Mesenteric fat pad (tissue), 1 donor: ENCODE measurements around the gene PHF21B. TPM values are rescaled to one million over a fixed set of nuclear protein-coding genes. Genes with fewer than 3 reads are reported as not detected.
"Not testable (repeated sequence)": the region's sequence is repeated elsewhere in the genome, so short reads cannot be mapped to it uniquely, and the experiment has no call there.

Experiments
- DNase-seq: peaks from one replicate; pipeline ENCODE4 v3.0.0-alpha.2; 2020; ENCODE audit warnings: low spot score
- long read RNA-seq: library from polyadenylated mRNA; unstranded; transcript quantifications from one replicate; pipeline ENCODE4 v2.0.0, GENCODE V29; 2020
- total RNA-seq: library from RNA; stranded (reverse); fragmentation: NEBNext Ultra II Directional; extraction: Animal tissue kit (Norgen Biotek cat#: 25700); gene quantifications from one replicate; pipeline ENCODE4 v1.2.1, GENCODE V29; 2021
- donor health status: DM: yes; HTN: yes; CAD: no.

The PHF21B gene
- total RNA-seq, result not detected
- long read RNA-seq, result 0 reads

GRCh38 chr22:45009606-45010531 lies at the start of gene PHF21B:
Gene PHF21B (minus strand): TSS chr22:45010005. CDS start chr22:45009549, 456 bp downstream.
- no peak for DNase-seq

GRCh38 chr22:45059296-45059695 lies 49.5 kb upstream of the PHF21B start:
- DNase-seq, result no peak

GRCh38 chr22:45058622-45058912 lies 48.8 kb upstream of the PHF21B start:
- DNase-seq, result no peak

GRCh38 chr22:45055936-45056335 lies 46.1 kb upstream of the PHF21B start:
- no peak for DNase-seq

- no peak for DNase-seq
Observed at GRCh38 chr22:45053571-45053970, 43.8 kb upstream of the PHF21B start.

- no peak for DNase-seq
Observed at GRCh38 chr22:45053094-45053493, 43.3 kb upstream of the PHF21B start.

GRCh38 chr22:45052665-45053064 lies 42.9 kb upstream of the PHF21B start:
- DNase-seq, result not testable (repeated sequence)

- DNase-seq, result no peak
Observed at GRCh38 chr22:45051946-45052345, 42.1 kb upstream of the PHF21B start.

GRCh38 chr22:45051419-45051818 lies 41.6 kb upstream of the PHF21B start:
- no peak for DNase-seq

- DNase-seq, result no peak
Observed at GRCh38 chr22:45047260-45047659, 37.5 kb upstream of the PHF21B start.

- no peak for DNase-seq
Observed at GRCh38 chr22:45045208-45045607, 35.4 kb upstream of the PHF21B start.

- no peak for DNase-seq
Observed at GRCh38 chr22:45042263-45042662, 32.5 kb upstream of the PHF21B start.

GRCh38 chr22:45039133-45039532 lies 29.3 kb upstream of the PHF21B start:
- DNase-seq, result no peak

- no peak for DNase-seq
Observed at GRCh38 chr22:45036154-45036553, 26.3 kb upstream of the PHF21B start.

- no peak for DNase-seq
Observed at GRCh38 chr22:45034821-45035220, 25.0 kb upstream of the PHF21B start.

GRCh38 chr22:45034156-45034555 lies 24.4 kb upstream of the PHF21B start:
- no peak for DNase-seq

GRCh38 chr22:45033136-45033535 lies 23.3 kb upstream of the PHF21B start:
- DNase-seq, result no peak

GRCh38 chr22:45031629-45032403 lies 22.0 kb upstream of the PHF21B start:
- DNase-seq, result no peak

- DNase-seq, result no peak
Observed at GRCh38 chr22:45029501-45029900, 19.7 kb upstream of the PHF21B start.

GRCh38 chr22:45026511-45026910 lies 16.7 kb upstream of the PHF21B start:
- DNase-seq, result no peak

- DNase-seq, result no peak
Observed at GRCh38 chr22:45023431-45023830, 13.6 kb upstream of the PHF21B start.

- DNase-seq, result no peak
Observed at GRCh38 chr22:45019861-45020655, 10.3 kb upstream of the PHF21B start.
